SK-N-SH treated with all-trans-retinoic acid at 6 μM for 48 hours (cell line): ENCODE data around the gene APH1A.

Experiments
- ARNTL ChIP-seq: fragments of 450-650 bp; formaldehyde crosslinking; IDR thresholded peaks from 2 replicates; pipeline ENCODE4 v1.5.0; 2020; ENCODE audit warnings: low read depth, mild to moderate bottlenecking, moderate library complexity, borderline replicate concordance
- CSDC2 ChIP-seq: fragments of 250-450 bp; sonication (Bioruptor Pico); IDR thresholded peaks from 2 replicates; pipeline ENCODE4 v1.5.0; 2020; ENCODE audit warnings: mild to moderate bottlenecking, moderate library complexity
- GLIS3 ChIP-seq: fragments of 250-450 bp; sonication (Bioruptor Pico); IDR thresholded peaks from 2 replicates; pipeline ENCODE4 v1.5.0; 2020; ENCODE audit warnings: mild to moderate bottlenecking, moderate library complexity
- PATZ1 ChIP-seq: fragments of 250-450 bp; sonication (Bioruptor Pico); IDR thresholded peaks from 2 replicates; pipeline ENCODE4 v1.8.0; 2020; ENCODE audit warnings: mild to moderate bottlenecking, moderate library complexity, borderline replicate concordance
- PPARA ChIP-seq: fragments of 250-450 bp; sonication (Bioruptor Pico); IDR thresholded peaks from 2 replicates; pipeline ENCODE4 v1.5.0; 2020; ENCODE audit warnings: mild to moderate bottlenecking, borderline replicate concordance
- RARB ChIP-seq: fragments of 250-450 bp; sonication (Bioruptor Pico); IDR thresholded peaks from 2 replicates; pipeline ENCODE4 v1.8.0; 2021; ENCODE audit warnings: mild to moderate bottlenecking, moderate library complexity
- SNAI2 ChIP-seq: fragments of 250-450 bp; sonication (Bioruptor Pico); IDR thresholded peaks from 2 replicates; pipeline ENCODE4 v1.5.0; 2020; ENCODE audit warnings: mild to moderate bottlenecking, moderate library complexity
- ZFP3 ChIP-seq: fragments of 250-450 bp; sonication (Bioruptor Pico); IDR thresholded peaks from 2 replicates; pipeline ENCODE4 v1.5.0; 2020; ENCODE audit warnings: mild to moderate bottlenecking, moderate library complexity
- ZFP30 ChIP-seq: fragments of 450-650 bp; formaldehyde crosslinking; IDR thresholded peaks from 2 replicates; pipeline ENCODE4 v1.5.0; 2022; ENCODE audit warnings: mild to moderate bottlenecking, moderate library complexity
- ZNF565 ChIP-seq: fragments of 450-650 bp; formaldehyde crosslinking; conservative IDR thresholded peaks from 2 replicates; pipeline ENCODE4 v1.5.0; 2020; ENCODE audit warnings: low read depth, mild to moderate bottlenecking, moderate library complexity
- ZNF70 ChIP-seq: fragments of 450-650 bp; formaldehyde crosslinking; IDR thresholded peaks from 2 replicates; pipeline ENCODE4 v1.5.0; 2020; ENCODE audit warnings: mild to moderate bottlenecking, moderate library complexity
- TF ChIP-seq, protein P1 (sequence below): fragments of 250-450 bp; sonication (Bioruptor Pico); IDR thresholded peaks from 2 replicates; pipeline ENCODE4 v1.5.1; 2020; ENCODE audit warnings: low read depth, mild to moderate bottlenecking, moderate library complexity
- TF ChIP-seq, protein P2 (sequence below): fragments of 250-450 bp; sonication (Bioruptor Pico); IDR thresholded peaks from 2 replicates; pipeline ENCODE4 v1.5.1; 2021; ENCODE audit warnings: mild to moderate bottlenecking, moderate library complexity

DNA sequence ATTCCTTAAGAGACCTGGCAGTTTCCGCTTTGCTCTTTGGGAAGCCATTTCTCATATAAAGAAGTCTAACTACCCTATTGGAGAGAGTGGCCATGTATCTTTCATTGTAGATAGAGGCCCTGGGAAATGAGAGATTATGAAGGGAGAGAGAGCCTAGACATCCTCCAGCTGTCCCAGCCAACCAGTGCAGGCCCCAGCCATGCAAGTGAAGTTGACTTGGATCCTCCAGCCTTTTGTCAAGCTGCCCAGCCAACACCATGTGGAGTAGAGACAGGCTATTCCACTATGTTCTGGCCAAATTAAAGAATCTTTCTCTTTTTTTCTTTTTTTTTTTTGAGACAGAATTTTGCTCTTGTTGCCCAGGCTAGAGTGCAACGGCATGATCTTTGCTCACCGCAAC lies 25.8 kb downstream of the APH1A start:
- TF ChIP-seq SNAI2: no peak
- TF ChIP-seq ZFP3 (CRISPR knock-in tag): no peak
- no peak for TF ChIP-seq PPARA (CRISPR knock-in tag)
- no peak for TF ChIP-seq PATZ1 (CRISPR knock-in tag)
- TF ChIP-seq ZNF70 (CRISPR knock-in tag): no peak
- no peak for TF ChIP-seq RARB (CRISPR knock-in tag)
- no peak for TF ChIP-seq ZNF565
- no peak for TF ChIP-seq ZFP30 (CRISPR knock-in tag)
- TF ChIP-seq, protein P1, sequence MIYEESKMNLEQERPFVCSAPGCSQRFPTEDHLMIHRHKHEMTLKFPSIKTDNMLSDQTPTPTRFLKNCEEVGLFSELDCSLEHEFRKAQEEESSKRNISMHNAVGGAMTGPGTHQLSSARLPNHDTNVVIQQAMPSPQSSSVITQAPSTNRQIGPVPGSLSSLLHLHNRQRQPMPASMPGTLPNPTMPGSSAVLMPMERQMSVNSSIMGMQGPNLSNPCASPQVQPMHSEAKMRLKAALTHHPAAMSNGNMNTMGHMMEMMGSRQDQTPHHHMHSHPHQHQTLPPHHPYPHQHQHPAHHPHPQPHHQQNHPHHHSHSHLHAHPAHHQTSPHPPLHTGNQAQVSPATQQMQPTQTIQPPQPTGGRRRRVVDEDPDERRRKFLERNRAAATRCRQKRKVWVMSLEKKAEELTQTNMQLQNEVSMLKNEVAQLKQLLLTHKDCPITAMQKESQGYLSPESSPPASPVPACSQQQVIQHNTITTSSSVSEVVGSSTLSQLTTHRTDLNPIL (CRISPR knock-in tag): no peak
- no peak for TF ChIP-seq CSDC2 (CRISPR knock-in tag)
- TF ChIP-seq ARNTL (CRISPR knock-in tag): no peak
- TF ChIP-seq, protein P2, sequence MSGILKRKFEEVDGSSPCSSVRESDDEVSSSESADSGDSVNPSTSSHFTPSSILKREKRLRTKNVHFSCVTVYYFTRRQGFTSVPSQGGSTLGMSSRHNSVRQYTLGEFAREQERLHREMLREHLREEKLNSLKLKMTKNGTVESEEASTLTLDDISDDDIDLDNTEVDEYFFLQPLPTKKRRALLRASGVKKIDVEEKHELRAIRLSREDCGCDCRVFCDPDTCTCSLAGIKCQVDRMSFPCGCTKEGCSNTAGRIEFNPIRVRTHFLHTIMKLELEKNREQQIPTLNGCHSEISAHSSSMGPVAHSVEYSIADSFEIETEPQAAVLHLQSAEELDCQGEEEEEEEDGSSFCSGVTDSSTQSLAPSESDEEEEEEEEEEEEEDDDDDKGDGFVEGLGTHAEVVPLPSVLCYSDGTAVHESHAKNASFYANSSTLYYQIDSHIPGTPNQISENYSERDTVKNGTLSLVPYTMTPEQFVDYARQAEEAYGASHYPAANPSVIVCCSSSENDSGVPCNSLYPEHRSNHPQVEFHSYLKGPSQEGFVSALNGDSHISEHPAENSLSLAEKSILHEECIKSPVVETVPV (CRISPR knock-in tag): no peak
- no peak for TF ChIP-seq GLIS3 (CRISPR knock-in tag)
